Activated CD4-positive, alpha-beta memory T cell treated with anti-CD3 and anti-CD28 coated beads, Interleukin-2, amount 10 ng/mL, durations not matched to agents 7 days and 5 days (primary cell): ENCODE results near the gene FAH. TPM values are rescaled to one million over a fixed set of nuclear protein-coding genes. Genes with fewer than 3 reads are reported as not detected.
"Not testable (repeated sequence)": the region's sequence is repeated elsewhere in the genome, so short reads cannot be mapped to it uniquely, and the experiment has no call there.

Experiments
- CTCF ChIA-PET: fragments of 350-600 bp; sonication (Branson Sonifier 250); formaldehyde crosslinking; loops from one replicate; lab custom pipeline; 2021; ENCODE audit warnings: antibody characterized with exemption, inconsistent platforms; lab: Charles Lee
- POLR2A ChIA-PET: fragments of 350-600 bp; sonication (Branson Sonifier 250); formaldehyde crosslinking; loops from one replicate; lab custom pipeline; 2021; ENCODE audit warnings: antibody characterized with exemption; lab: Charles Lee
- DNase-seq: peaks from one replicate; pipeline ENCODE4 v3.0.0-alpha.2; 2020
- H3K27ac Mint-ChIP-seq: one replicate; pipeline ENCODE4 v1.8.0; 2021; ENCODE audit warnings: mild to moderate bottlenecking, mixed read lengths
- H3K27me3 Mint-ChIP-seq: one replicate; pipeline ENCODE4 v1.8.0; 2021; ENCODE audit warnings: mixed read lengths
- H3K36me3 Mint-ChIP-seq: one replicate; pipeline ENCODE4 v1.8.0; 2021; ENCODE audit warnings: low read depth, mixed read lengths
- H3K4me1 Mint-ChIP-seq: one replicate; pipeline ENCODE4 v1.8.0; 2021; ENCODE audit warnings: mixed read lengths
- H3K4me3 Mint-ChIP-seq: one replicate; pipeline ENCODE4 v1.8.0; 2021; ENCODE audit warnings: mild to moderate bottlenecking, mixed read lengths
- H3K9me3 Mint-ChIP-seq: one replicate; pipeline ENCODE4 v1.8.0; 2021; ENCODE audit warnings: mixed read lengths
- total RNA-seq, 2 experiments: library from RNA; stranded (reverse); gene quantifications; one replicate each; pipeline ENCODE4 v1.2.3, GENCODE V29; 2021

FAH gene
- total RNA-seq, 2 experiments from 2014 or later, result 42.5 to 43.6 TPM

DNA sequence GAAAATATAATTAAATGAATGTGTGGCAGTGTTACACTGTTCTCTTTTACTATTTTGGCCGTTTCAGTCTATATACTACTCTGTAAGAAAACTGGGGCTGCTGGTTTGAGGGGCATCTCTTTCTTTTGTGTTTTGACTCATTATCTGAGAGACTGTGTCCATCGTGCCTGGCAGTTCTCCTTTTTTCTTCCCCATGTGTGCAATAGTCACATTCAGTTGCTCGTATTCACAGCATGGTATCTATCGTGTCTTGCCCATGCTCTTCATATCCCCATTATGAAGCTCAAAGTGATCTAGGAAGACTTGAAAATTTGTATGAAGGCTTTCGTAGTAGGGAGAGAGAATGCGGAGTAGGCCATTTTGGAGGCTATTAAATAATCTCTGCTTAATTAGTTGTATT is 29.8 kb upstream of the FAH start:
- POLR2A ChIA-PET, result no interaction called here
- Mint-ChIP-seq H3K36me3 (peaks cover 22% of the 10 kb centered on the region), H3K4me3 (no peak overlapping the region), H3K9me3 (no peaks in the 10 kb centered on the region), H3K27ac (no peak overlapping the region), H3K4me1 (no peaks in the 10 kb centered on the region), H3K27me3 (no peaks in the 10 kb centered on the region)
- DNase-seq, result no peak
- CTCF ChIA-PET, result no interaction called here

DNA sequence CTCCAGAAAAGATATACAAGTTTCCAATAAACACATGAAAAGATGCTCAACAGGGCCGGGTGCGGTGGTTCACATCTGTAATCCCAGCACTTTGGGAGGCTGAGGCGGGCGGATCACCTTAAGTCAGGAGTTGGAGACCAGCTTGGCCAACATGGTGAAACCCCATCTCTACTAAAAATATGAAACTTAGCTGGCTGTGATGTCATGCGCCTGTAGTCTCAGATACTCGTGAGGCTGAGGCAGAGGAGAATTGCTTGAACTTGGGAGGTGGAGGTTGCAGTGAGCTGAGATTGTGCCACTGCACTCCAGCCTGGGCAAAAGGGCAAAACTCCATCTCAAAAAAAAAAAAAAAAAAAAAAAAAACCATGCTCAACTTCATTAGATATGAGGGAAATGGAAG is 25.5 kb upstream of the FAH start:
- H3K9me3 Mint-ChIP-seq, H3K4me1 Mint-ChIP-seq, H3K4me3 Mint-ChIP-seq, DNase-seq, H3K27me3 Mint-ChIP-seq, CTCF ChIA-PET, H3K27ac Mint-ChIP-seq, POLR2A ChIA-PET: not testable (repeated sequence)
- peaks cover 32% of the 10 kb centered on the region for H3K36me3 Mint-ChIP-seq

DNA sequence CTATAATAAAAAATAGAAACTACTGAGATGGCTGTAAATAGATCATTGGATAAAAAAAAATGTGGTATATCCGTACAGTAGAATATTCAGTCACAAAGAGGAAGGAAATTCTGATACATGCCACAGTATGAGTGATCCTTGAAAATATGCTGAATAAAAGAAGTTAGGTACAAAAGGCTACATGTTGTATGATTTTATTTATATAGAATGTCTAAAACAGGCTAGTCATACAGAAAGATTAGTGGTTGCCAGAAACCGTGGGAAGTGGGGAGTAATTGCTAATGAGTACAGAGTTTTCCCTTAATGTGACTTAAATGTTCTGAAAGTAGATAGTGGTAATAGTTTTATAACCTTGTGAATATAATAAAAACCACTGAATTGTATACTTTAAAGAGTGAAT is 24.9 kb upstream of the FAH start:
- DNase-seq, result no peak
- Mint-ChIP-seq H3K27me3 (no peaks in the 10 kb centered on the region), H3K4me3 (no peak overlapping the region), H3K36me3 (peaks cover 30% of the 10 kb centered on the region), H3K4me1 (no peaks in the 10 kb centered on the region), H3K27ac (no peak overlapping the region), H3K9me3 (no peaks in the 10 kb centered on the region)
- ChIA-PET CTCF (no interaction called here), POLR2A (interaction anchor here (1.3 kb wide), 1 partner anchor 68 kb away, joined by 3 read pairs; no protein-coding TSS in a partner anchor)

DNA sequence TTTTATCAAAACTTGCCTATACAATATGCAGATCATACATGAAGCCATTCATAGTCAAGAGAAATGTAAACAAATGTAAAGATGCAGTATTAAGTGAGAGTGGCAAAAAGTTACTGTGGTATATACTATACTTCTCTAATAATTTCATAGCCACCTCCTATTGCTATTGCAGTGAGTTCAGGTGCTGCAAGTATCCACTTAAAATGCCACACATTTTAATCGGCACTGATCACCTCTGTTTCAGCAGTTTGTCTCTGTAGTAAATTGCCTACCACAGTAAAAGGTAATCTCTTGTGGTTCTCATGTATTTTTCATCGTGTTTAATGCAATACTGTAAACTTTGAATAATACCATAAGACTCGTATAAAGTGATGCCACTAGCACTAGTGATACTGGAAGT is 20.4 kb upstream of the FAH start:
- no peak overlapping the region for H3K4me3 Mint-ChIP-seq
- H3K27me3 Mint-ChIP-seq, result no peaks in the 10 kb centered on the region
- no peak overlapping the region for H3K27ac Mint-ChIP-seq
- ChIA-PET POLR2A (no interaction called here), CTCF (interaction anchor here (0.7 kb wide), 1 partner anchor 139 kb away, joined by 3 read pairs; no protein-coding TSS in a partner anchor)
- no peaks in the 10 kb centered on the region for H3K4me1 Mint-ChIP-seq
- no peak for DNase-seq
- peaks cover 27% of the 10 kb centered on the region for H3K36me3 Mint-ChIP-seq
- H3K9me3 Mint-ChIP-seq, result no peaks in the 10 kb centered on the region

DNA sequence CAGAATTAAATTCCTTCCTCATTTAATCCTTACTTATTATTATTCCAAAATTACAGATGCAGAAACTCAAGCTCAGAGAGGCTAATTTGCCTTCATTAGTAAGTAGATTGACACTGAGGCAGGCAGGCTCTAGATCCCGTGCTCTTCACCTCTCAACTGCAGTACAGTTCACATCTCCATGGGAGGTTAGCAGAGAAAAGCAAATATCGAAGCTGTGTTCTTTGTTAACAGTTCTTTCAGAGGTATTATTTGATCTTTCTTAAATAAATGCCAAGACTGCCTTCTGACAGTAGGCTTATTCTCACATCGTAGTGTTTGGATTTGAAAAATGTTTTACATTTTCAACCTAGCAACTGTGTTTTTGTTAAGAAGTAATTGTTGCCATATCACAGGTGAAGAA is 15.9 kb upstream of the FAH start:
- H3K9me3 Mint-ChIP-seq, result no peaks in the 10 kb centered on the region
- no peak overlapping the region for H3K4me3 Mint-ChIP-seq
- H3K27ac Mint-ChIP-seq, result no peak overlapping the region
- ChIA-PET CTCF (no interaction called here), POLR2A (no interaction called here)
- H3K27me3 Mint-ChIP-seq, result no peaks in the 10 kb centered on the region
- no peaks in the 10 kb centered on the region for H3K4me1 Mint-ChIP-seq
- peaks cover 16% of the 10 kb centered on the region for H3K36me3 Mint-ChIP-seq
- no peak for DNase-seq

DNA sequence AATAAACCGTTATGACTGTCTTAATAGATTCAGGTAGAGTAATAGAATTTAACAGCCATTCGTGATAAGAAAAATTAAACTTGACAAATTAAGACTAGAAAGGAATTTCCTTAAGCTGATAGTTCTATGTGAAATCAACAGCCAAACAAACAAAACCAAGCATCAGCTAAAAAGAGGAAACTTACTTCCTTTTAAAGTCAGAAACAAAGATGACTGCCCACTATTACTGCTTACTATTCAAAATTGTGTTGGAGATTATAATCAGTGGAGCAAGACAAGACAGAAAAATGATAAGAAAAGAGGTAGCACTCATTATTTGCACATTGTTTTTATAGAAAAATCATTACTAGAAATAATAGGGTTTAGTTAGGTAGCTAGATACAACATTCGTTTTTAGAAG is 13.8 kb upstream of the FAH start:
- no peak for DNase-seq
- Mint-ChIP-seq H3K27ac (no peak overlapping the region), H3K4me1 (no peaks in the 10 kb centered on the region), H3K36me3 (peaks cover 12% of the 10 kb centered on the region), H3K4me3 (no peak overlapping the region), H3K9me3 (no peaks in the 10 kb centered on the region), H3K27me3 (no peaks in the 10 kb centered on the region)
- POLR2A ChIA-PET, result interaction anchor here (1.1 kb wide), 1 partner anchor 79 kb away, joined by 3 read pairs; no protein-coding TSS in a partner anchor
- CTCF ChIA-PET, result no interaction called here

DNA sequence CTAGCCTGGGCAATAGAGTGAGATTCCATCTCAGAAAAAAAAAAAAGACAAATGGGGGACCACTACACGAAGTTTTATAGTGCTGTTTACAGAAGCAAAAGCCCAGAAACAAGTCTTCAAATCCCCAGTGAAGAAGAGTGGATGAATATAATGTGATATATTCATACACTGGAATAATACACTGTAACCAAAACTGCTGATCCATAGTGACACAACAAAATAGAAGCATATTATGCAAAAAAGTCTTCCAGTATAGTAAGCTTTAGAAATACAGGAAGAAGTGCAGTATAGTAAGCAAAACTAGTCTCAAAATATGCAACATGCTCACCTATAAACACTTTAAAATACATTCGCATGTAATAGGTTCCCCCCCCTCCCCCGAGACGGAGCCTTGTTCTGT is 11.9 kb upstream of the FAH start:
- H3K27me3 Mint-ChIP-seq, result peaks cover 5% of the 10 kb centered on the region
- ChIA-PET CTCF (no interaction called here), POLR2A (no interaction called here)
- no peak for DNase-seq
- H3K4me1 Mint-ChIP-seq, result no peaks in the 10 kb centered on the region
- no peak overlapping the region for H3K4me3 Mint-ChIP-seq
- no peaks in the 10 kb centered on the region for H3K9me3 Mint-ChIP-seq
- no peak overlapping the region for H3K27ac Mint-ChIP-seq
- H3K36me3 Mint-ChIP-seq, result no peaks in the 10 kb centered on the region

DNA sequence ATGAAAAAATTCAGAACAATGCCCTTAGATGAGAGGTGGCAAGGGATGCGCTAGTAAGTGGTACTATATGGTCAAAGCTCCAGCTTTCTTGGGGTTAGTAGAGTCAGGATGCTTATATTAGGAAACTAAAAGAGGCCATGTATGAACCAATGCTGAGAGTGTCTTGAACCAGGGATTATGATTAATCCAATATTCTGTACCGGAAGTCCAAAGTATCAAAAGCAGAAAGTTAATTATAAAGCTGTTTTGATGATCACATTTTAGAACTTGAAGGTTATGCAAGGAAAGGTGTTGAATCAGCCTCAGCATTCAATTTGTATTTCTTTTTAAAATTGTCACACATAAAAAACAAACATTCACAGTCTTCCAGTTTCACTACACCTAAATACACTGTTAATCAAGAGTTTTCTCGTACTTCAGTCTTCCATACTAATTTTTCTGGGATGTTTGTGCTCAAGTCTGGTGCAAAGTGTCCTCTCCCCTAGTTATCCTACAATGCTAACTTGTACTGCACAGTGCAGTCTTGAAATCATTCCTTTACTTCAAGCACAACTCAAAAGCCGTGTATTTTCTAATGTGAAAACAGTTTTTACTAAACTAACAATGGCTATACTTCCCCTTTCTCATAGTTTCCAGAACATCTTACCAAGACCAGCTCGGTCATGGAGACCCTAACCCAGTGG is 10.7 kb upstream of the FAH start:
- Mint-ChIP-seq H3K36me3 (no peaks in the 10 kb centered on the region), H3K4me1 (no peaks in the 10 kb centered on the region), H3K27me3 (peaks cover 12% of the 10 kb centered on the region), H3K9me3 (no peaks in the 10 kb centered on the region), H3K4me3 (no peak overlapping the region), H3K27ac (no peak overlapping the region)
- ChIA-PET CTCF (no interaction called here), POLR2A (no interaction called here)
- no peak for DNase-seq

DNA sequence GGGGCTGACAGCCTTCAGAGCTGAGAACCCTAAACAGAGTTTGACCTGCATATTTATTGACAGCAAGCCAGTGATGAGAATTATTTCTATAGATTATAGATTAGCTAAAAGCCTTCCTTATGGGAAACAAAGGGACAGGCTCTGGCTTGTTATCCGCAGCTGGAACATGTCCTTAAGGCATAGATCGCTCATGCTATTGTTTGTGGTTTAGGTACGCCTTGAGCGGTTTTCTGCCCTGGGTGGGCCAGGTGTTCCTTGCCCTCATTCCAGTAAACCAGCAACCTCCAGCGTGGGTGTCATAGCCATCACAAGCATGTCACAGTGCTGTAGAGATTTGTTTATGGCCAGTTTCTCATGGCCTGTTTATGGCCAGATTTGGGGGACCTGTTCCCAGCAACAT is 10.2 kb upstream of the FAH start:
- POLR2A ChIA-PET, result no interaction called here
- Mint-ChIP-seq H3K36me3 (no peaks in the 10 kb centered on the region), H3K9me3 (no peaks in the 10 kb centered on the region), H3K4me1 (no peaks in the 10 kb centered on the region), H3K27ac (no peak overlapping the region), H3K4me3 (no peak overlapping the region), H3K27me3 (peaks cover 14% of the 10 kb centered on the region)
- CTCF ChIA-PET, result no interaction called here
- DNase-seq, result no peak

DNA sequence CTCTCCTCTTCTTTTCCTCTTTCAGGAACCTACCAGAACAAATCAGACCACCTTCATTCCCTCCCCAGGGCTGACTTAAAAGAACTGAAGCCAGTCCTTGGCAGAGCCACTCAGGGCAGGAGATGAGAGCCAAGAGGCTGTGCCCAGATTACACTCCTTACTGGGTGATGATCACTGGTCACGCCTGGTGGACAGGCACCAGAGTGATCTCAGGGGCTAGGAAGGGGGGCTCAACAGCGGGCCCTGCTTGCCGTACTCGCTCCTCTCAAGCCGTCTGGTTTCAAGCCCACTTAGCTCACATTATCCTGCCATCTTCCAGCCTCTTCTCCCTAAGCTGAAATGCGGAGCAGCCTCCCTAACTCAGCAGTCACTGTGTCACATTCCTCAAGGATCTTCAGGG is 1.7 kb upstream of the FAH start:
- no peak for DNase-seq
- ChIA-PET CTCF (interaction anchor here (1.6 kb wide), 1 partner anchor 21 kb away, joined by 5 read pairs; no protein-coding TSS in a partner anchor), POLR2A (interaction anchor here (3.1 to 4.0 kb wide), 2 partner anchors 9 to 91 kb away, joined by 16 to 23 read pairs; partner anchors contain the start of gene ZFAND6)
- peaks cover 8% of the 10 kb centered on the region for H3K36me3 Mint-ChIP-seq
- H3K4me1 Mint-ChIP-seq, result peaks cover 33% of the 10 kb centered on the region
- H3K4me3 Mint-ChIP-seq, result no peak overlapping the region
- H3K27me3 Mint-ChIP-seq, result peaks cover 16% of the 10 kb centered on the region
- no peak overlapping the region for H3K27ac Mint-ChIP-seq
- no peaks in the 10 kb centered on the region for H3K9me3 Mint-ChIP-seq

DNA sequence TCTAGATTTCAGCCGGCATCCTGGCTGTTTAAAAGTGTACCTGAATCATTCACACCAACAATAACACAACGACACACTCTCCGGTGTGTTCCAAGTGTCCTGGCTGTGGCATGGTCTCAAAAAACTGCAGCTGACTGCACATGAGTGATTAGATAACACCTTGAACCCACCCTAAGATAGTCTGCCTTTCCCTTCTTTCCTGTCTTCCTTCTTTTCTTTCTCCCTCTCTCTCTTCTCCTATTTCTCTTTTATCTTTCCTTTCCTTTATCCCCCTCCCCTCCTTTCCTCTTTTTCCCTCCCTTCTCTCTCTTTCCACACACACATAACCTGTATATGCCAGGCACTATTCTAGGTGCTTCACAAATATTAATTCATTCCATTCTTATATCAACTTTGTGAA is 1.2 kb upstream of the FAH start:
- ChIA-PET POLR2A (interaction anchor here (3.1 to 4.0 kb wide), 2 partner anchors 9 to 91 kb away, joined by 16 to 23 read pairs; partner anchors contain the start of gene ZFAND6), CTCF (interaction anchor here (1.6 kb wide), 1 partner anchor 21 kb away, joined by 5 read pairs; no protein-coding TSS in a partner anchor)
- peaks cover 8% of the 10 kb centered on the region for H3K36me3 Mint-ChIP-seq
- H3K4me3 Mint-ChIP-seq, result peak overlapping the region; percentile 76
- DNase-seq, result no peak
- no peaks in the 10 kb centered on the region for H3K9me3 Mint-ChIP-seq
- H3K27me3 Mint-ChIP-seq, result peaks cover 14% of the 10 kb centered on the region
- H3K4me1 Mint-ChIP-seq, result peaks cover 33% of the 10 kb centered on the region
- peak overlapping the region; percentile 18 for H3K27ac Mint-ChIP-seq

DNA sequence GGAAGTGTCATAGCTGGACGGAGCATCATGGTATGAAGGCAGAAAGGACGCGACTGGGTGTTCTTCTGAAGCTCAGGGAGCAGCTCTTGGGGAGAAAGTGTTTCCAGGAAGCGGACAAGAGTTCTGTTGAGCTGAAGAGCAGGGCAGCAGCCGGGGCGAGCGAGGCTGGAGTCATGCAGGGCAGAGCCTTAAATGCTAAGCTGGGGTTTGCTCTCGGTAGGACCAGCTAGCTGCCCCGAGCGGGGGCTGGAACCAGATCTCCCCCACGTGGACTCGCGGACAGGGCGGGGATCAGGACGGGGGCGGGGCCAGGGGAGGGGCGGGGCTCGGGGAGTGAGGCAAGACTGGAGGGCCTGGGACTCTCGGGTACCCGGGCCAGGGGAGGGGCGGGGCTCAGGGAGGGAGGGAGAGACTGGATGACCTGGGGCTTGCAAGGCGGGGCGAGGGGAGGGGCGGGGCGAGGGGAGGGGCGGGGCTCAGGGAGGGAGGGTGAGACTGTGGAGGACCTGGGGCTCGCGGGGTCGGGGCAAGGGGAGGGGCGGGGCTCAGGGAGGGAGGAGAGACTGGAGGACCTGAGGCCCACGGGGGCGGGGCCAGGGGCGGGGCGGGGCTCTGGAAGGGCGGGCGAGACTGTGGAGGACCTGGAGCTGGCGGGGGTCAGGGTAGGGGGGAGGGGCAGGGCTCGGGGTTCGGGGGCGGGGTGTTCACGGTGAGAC is 461 bp upstream of the FAH start:
- Mint-ChIP-seq H3K27ac (peak overlapping the region; percentile 47), H3K36me3 (peaks cover 8% of the 10 kb centered on the region), H3K27me3 (peaks cover 10% of the 10 kb centered on the region), H3K4me3 (peak overlapping the region; percentile 76), H3K9me3 (no peaks in the 10 kb centered on the region), H3K4me1 (peaks cover 33% of the 10 kb centered on the region)
- ChIA-PET CTCF (interaction anchor here (1.6 kb wide), 1 partner anchor 20 kb away, joined by 5 read pairs; no protein-coding TSS in a partner anchor), POLR2A (interaction anchor here (1.3 to 4.0 kb wide), 5 partner anchors 8 to 229 kb away, joined by 3 to 23 read pairs (median 10); partner anchors contain the start of gene ZFAND6)
- DNase-seq, result peak; percentile 95

DNA sequence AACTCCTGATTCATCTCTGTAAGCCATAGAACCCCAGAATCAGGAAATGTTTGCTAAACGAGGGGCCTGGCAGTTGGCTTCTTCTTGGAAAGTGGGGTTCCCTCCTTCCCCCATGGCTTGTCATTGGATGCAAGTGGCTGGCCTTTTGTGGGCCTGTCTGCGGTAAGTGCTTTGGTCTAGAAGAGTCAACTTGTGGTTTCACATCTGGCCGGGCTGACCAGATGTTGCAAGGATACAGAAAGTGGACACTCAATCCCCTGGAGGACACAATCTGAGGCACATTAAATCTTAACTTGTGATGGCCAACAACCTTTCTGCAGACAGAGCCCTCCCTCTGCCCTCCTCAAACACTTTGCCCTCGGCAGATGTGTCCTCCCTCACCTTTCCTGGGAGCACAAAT is 1.1 kb downstream of the FAH start:
- ChIA-PET POLR2A (interaction anchor here (0.5 to 4.0 kb wide), 7 partner anchors 8 to 283 kb away, joined by 3 to 23 read pairs (median 4); partner anchors contain the start of gene ZFAND6), CTCF (interaction anchor here (0.9 to 1.0 kb wide), 2 partner anchors 9 to 93 kb away, joined by 3 to 4 read pairs; no protein-coding TSS in a partner anchor)
- H3K27ac Mint-ChIP-seq, result peak overlapping the region; percentile 93

More for the DNA sequence above, 1.1 kb downstream of the FAH start:
- H3K4me3 Mint-ChIP-seq, result peak overlapping the region; percentile 82
- no peak for DNase-seq
- peaks cover 7% of the 10 kb centered on the region for H3K27me3 Mint-ChIP-seq
- peaks cover 34% of the 10 kb centered on the region for H3K4me1 Mint-ChIP-seq
- peaks cover 8% of the 10 kb centered on the region for H3K36me3 Mint-ChIP-seq
- H3K9me3 Mint-ChIP-seq, result no peaks in the 10 kb centered on the region
